ENCODE data around the gene ACTR1A.

ACTR1A gene

DNA sequence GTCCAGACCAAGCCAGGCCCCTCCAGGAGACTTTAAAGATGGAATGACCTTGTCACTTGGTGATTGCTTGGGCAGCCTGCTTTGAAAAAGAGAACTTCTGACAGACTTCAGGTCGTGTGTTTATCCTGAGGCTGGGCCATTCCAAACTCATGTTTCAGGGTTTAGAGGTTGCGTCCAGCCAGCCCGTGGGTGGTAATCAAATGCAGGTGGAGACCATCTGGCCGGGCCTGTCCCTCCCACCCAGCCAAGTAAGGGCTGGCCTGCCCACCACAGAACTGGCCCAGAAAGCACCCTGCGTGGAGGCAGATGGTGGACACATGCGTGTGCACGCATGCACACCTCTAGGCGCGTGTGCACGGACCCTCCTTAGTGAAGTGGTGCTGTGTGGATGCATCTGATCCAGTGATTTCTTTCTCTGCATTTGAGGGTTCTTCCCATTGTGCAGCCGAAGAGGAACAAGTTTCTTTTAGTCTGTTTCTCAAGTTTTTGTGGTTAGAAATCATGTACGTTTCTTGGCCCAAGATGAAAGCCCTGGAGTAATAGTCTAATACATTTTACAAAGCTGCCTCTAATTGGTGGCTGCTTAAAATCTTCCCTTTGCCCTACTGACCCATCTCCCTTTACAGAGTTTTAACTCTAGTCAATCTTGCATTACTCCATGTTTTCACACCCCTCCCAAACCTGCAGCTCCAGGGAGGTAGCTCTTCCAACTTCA lies 44.3 kb upstream of the ACTR1A start:
- Histone ChIP-seq H3K9me2 (replicated peaks; ENCODE audit: insufficient read depth, low read length) (no peaks in the 10 kb centered on the region), H3K79me2 (ENCODE audit: insufficient read depth, low read length) (no peaks in the 10 kb centered on the region), H3K4me3 (ENCODE audit: insufficient read depth, low read length, poor library complexity, severe bottlenecking) (no peak overlapping the region), H3K27me3 (ENCODE audit: low read length) (no peaks in the 10 kb centered on the region), H3K36me3 (ENCODE audit: low read length) (no peaks in the 10 kb centered on the region), H3K9ac (ENCODE audit: low read length) (no peak overlapping the region), H2AFZ (ENCODE audit: low read depth, low read length, severe bottlenecking) (no peak overlapping the region), H3K9me3 (ENCODE audit: insufficient read depth, low read length) (no peaks in the 10 kb centered on the region), H3K27ac (ENCODE audit: low read depth, low read length) (no peak overlapping the region), H4K20me1 (ENCODE audit: low read depth, low read length) (no peaks in the 10 kb centered on the region), H3F3A (ENCODE audit: insufficient read depth) (no peaks in the 10 kb centered on the region), H3K4me2 (ENCODE audit: low read depth, low read length, poor library complexity, severe bottlenecking) (no peak overlapping the region)
- TF ChIP-seq, protein P1, sequence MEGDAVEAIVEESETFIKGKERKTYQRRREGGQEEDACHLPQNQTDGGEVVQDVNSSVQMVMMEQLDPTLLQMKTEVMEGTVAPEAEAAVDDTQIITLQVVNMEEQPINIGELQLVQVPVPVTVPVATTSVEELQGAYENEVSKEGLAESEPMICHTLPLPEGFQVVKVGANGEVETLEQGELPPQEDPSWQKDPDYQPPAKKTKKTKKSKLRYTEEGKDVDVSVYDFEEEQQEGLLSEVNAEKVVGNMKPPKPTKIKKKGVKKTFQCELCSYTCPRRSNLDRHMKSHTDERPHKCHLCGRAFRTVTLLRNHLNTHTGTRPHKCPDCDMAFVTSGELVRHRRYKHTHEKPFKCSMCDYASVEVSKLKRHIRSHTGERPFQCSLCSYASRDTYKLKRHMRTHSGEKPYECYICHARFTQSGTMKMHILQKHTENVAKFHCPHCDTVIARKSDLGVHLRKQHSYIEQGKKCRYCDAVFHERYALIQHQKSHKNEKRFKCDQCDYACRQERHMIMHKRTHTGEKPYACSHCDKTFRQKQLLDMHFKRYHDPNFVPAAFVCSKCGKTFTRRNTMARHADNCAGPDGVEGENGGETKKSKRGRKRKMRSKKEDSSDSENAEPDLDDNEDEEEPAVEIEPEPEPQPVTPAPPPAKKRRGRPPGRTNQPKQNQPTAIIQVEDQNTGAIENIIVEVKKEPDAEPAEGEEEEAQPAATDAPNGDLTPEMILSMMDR (IDR thresholded peaks at IDR 0.05; ENCODE audit: insufficient read depth, low read length, poor library complexity, severe bottlenecking) = no peak
- no peak for TF ChIP-seq EZH2phosphoT487 (conservative IDR thresholded peaks at IDR 0.05; ENCODE audit: low read length)

DNA sequence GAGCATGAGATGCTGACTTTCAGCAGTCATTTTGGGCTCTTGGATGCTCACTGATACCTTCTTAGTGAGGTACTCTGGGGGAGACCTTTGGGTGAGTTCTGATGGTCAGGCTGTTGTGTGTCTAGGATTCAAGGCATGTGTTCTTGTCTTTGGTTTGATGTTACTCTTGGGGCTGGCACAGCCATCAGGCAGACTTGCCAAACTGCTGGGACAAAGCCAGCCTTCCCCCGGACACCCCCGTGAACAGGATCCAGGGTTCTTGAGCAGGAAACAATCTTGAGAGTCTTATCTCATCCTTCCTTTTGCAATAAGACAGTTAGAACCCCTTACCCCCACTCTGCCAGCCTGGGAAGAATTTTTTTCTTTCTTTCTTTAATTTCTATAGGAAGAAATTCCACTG lies 43.5 kb upstream of the ACTR1A start:
- Histone ChIP-seq H3K79me2 (ENCODE audit: insufficient read depth, low read length) (no peaks in the 10 kb centered on the region), H3K27ac (ENCODE audit: low read depth, low read length) (no peak overlapping the region), H3K9ac (ENCODE audit: low read length) (no peak overlapping the region), H3K36me3 (ENCODE audit: low read length) (no peaks in the 10 kb centered on the region), H4K20me1 (ENCODE audit: low read depth, low read length) (no peaks in the 10 kb centered on the region), H3K4me3 (ENCODE audit: insufficient read depth, low read length, poor library complexity, severe bottlenecking) (no peak overlapping the region), H3F3A (ENCODE audit: insufficient read depth) (no peaks in the 10 kb centered on the region), H3K4me2 (ENCODE audit: low read depth, low read length, poor library complexity, severe bottlenecking) (no peak overlapping the region), H2AFZ (ENCODE audit: low read depth, low read length, severe bottlenecking) (no peak overlapping the region), H3K27me3 (ENCODE audit: low read length) (no peaks in the 10 kb centered on the region), H3K9me3 (ENCODE audit: insufficient read depth, low read length) (no peaks in the 10 kb centered on the region), H3K9me2 (replicated peaks; ENCODE audit: insufficient read depth, low read length) (no peaks in the 10 kb centered on the region)
- TF ChIP-seq EZH2phosphoT487 (conservative IDR thresholded peaks at IDR 0.05; ENCODE audit: low read length) = no peak
- TF ChIP-seq, protein P1 (IDR thresholded peaks at IDR 0.05; ENCODE audit: insufficient read depth, low read length, poor library complexity, severe bottlenecking) = no peak

DNA sequence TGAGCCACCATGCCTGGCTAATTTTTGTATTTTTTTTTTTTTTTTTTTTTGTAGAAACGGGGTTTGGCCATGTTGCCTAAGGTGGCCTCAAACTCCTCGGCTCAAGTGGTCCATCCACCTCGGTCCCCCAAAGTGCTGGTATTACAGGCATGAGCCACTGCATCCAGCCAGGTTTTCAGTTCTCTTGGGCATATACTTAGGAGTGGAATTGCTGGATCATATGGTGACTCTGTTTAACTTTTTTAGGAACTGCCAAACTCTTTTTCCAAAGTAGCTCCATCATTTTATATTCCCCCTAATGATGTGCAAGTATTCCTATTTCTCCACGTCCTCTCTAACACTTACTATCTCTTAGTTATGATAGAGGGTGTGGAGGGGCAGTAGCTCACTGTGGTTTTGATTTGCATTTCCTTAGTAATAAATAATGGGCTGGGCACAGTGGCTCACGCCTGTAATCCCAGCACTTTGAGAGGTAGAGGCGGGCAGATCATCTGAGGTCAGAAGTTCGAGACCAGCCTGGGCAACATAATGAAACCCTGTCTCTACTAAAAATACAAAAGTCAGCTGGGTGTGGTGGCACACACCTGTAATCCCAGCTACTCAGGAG lies 42.9 kb upstream of the ACTR1A start:
- H3K9me3 ChIP-seq (ENCODE audit: insufficient read depth, low read length) = no peaks in the 10 kb centered on the region
- H2AFZ ChIP-seq (ENCODE audit: low read depth, low read length, severe bottlenecking) = no peak overlapping the region
- H3K27ac ChIP-seq (ENCODE audit: low read depth, low read length) = no peak overlapping the region
- no peak overlapping the region for H3K4me2 ChIP-seq (ENCODE audit: low read depth, low read length, poor library complexity, severe bottlenecking)
- TF ChIP-seq, protein P1 (IDR thresholded peaks at IDR 0.05; ENCODE audit: insufficient read depth, low read length, poor library complexity, severe bottlenecking) = no peak
- no peak overlapping the region for H3K4me3 ChIP-seq (ENCODE audit: insufficient read depth, low read length, poor library complexity, severe bottlenecking)
- no peaks in the 10 kb centered on the region for H3K36me3 ChIP-seq (ENCODE audit: low read length)
- H3K9me2 ChIP-seq (replicated peaks; ENCODE audit: insufficient read depth, low read length) = no peaks in the 10 kb centered on the region
- H3K79me2 ChIP-seq (ENCODE audit: insufficient read depth, low read length) = no peaks in the 10 kb centered on the region
- H3F3A ChIP-seq (ENCODE audit: insufficient read depth) = no peaks in the 10 kb centered on the region
- no peak overlapping the region for H3K9ac ChIP-seq (ENCODE audit: low read length)
- no peaks in the 10 kb centered on the region for H4K20me1 ChIP-seq (ENCODE audit: low read depth, low read length)
- no peaks in the 10 kb centered on the region for H3K27me3 ChIP-seq (ENCODE audit: low read length)
